ENCODE measurements around the gene S100A13. TPM values are rescaled to one million over a fixed set of nuclear protein-coding genes. Genes with fewer than 3 reads are reported as not detected.

S100A13 gene
- total RNA-seq, 1 donor from 2014 or later = 16.2 TPM

Other genes starting within 250 kb of the S100A13 start
- 0.93 TPM in 1 of 2 replicates, not detected in the other for gene S100A8, start 236.4 kb downstream of the S100A13 start, total RNA-seq
- gene S100A7A, start 211.0 kb downstream of the S100A13 start, total RNA-seq = not detected in 2 replicates
- not detected in 2 replicates for gene S100A7, start 166.9 kb downstream of the S100A13 start, total RNA-seq
- 166 and 186 TPM in 2 replicates for gene S100A6, start 91.5 kb downstream of the S100A13 start, total RNA-seq
- 0.51 TPM in 1 of 2 replicates, not detected in the other for gene S100A5, start 86.6 kb downstream of the S100A13 start, total RNA-seq
- 315 and 398 TPM in 2 replicates for gene S100A4, start 81.7 kb downstream of the S100A13 start, total RNA-seq
- not detected in 2 replicates for gene S100A3, start 78.2 kb downstream of the S100A13 start, total RNA-seq
- gene S100A2, start 61.7 kb downstream of the S100A13 start, total RNA-seq = 2.0 and 4.4 TPM in 2 replicates
- not detected in 2 replicates for gene S100A16, start 14.4 kb downstream of the S100A13 start, total RNA-seq
- gene S100A14, start 11.2 kb downstream of the S100A13 start, total RNA-seq = not detected in 2 replicates
- 0.31 and 0.69 TPM in 2 replicates for gene S100A1, start 929 bp upstream of the S100A13 start, total RNA-seq
- gene CHTOP, start 6.6 kb upstream of the S100A13 start, total RNA-seq = 140 and 148 TPM in 2 replicates
- gene SNAPIN, start 31.2 kb upstream of the S100A13 start, total RNA-seq = 50.4 and 51.5 TPM in 2 replicates
- gene ILF2, start 43.5 kb upstream of the S100A13 start, total RNA-seq = 182 and 191 TPM in 2 replicates
- 0.59 and 0.82 TPM in 2 replicates for gene NPR1, start 51.2 kb upstream of the S100A13 start, total RNA-seq
- gene INTS3, start 100.5 kb upstream of the S100A13 start, total RNA-seq = 81.1 and 88.6 TPM in 2 replicates
- 7.8 and 12.6 TPM in 2 replicates for gene SLC27A3, start 147.9 kb upstream of the S100A13 start, total RNA-seq